Heart right ventricle (tissue), 16 donors: Measurements from ENCODE around the gene GPATCH3. TPM values are rescaled to one million over a fixed set of nuclear protein-coding genes. Genes with fewer than 3 reads are reported as not detected.

Experiments used
- ATAC-seq, 8 donors: fragments of 200-7000 bp; cut with Tn5 transposase; one replicate each; pipeline ENCODE4 v1.9.1; 2020; ENCODE audit warnings: mild to moderate bottlenecking in 8 of 8, moderate library complexity in 8 of 8, moderate number of reproducible peaks in 1 of 8
- DNase-seq, 2 donors: peaks; one replicate each; pipeline ENCODE4 v3.0.0-alpha.2; 2020
- H3K27ac ChIP-seq, 10 donors: fragments of 200-600 bp; sonication (generic) in 2 of 10; one replicate each; pipeline versions ENCODE4 v1.5.0 to v1.8.0; 2020 to 2022; ENCODE audit warnings: mild to moderate bottlenecking in 3 of 10
- H3K27me3 ChIP-seq, 7 donors: fragments of 200-600 bp; one replicate each; pipeline ENCODE4 v1.8.0; 2021 to 2022; ENCODE audit warnings: mild to moderate bottlenecking in 2 of 7
- H3K36me3 ChIP-seq, 9 donors: fragments of 200-600 bp; sonication (generic) in 1 of 9; one replicate each; pipeline versions ENCODE4 v1.5.0 to v1.8.0; 2020 to 2022; ENCODE audit warnings: mild to moderate bottlenecking in 2 of 9
- H3K4me1 ChIP-seq, 9 donors: fragments of 200-600 bp; sonication (generic) in 1 of 9; one replicate each; pipeline versions ENCODE4 v1.5.0 to v1.8.0; 2020 to 2022; ENCODE audit warnings: mild to moderate bottlenecking in 4 of 9
- H3K4me3 ChIP-seq, 10 donors: fragments of 200-600 bp; sonication (generic) in 2 of 10; one replicate each; pipeline versions ENCODE4 v1.5.0 to v1.8.0; 2020 to 2022; ENCODE audit warnings: mild to moderate bottlenecking in 7 of 10, moderate library complexity in 2 of 10
- H3K9me3 ChIP-seq, 11 donors: fragments of 200-600 bp in 10 of 11; sonication (generic) in 2 of 11; one replicate each; pipeline versions ENCODE4 v1.5.0 to v1.8.0; 2013 to 2022; ENCODE audit warnings: mild to moderate bottlenecking in 2 of 11, control low read depth in 1 of 11, moderate library complexity in 1 of 11
- WGBS, 2 donors: extraction: QIAGEN DNeasy Blood & Tissue Kit; methylation state at CpG; one replicate each; pipeline ENCODE4 v1.1.7; 2013; ENCODE audit warnings: inconsistent platforms in 1 of 2; 5-methylcytosine and 5-hydroxymethylcytosine counted together
- intact Hi-C, 10 donors: fragments of 100-400 bp; cut with DNase I; formaldehyde crosslinking; loops; one replicate each; pipeline versions ENCODE4 v1.11.1 to v1.14.2; 2022
- polyA plus RNA-seq, 2 donors: library from polyadenylated mRNA; stranded (reverse); fragments of 200-250 nt; gene quantifications; one replicate each; pipeline ENCODE4 v1.2.3, GENCODE V29; 2013
- total RNA-seq, 10 donors: library from RNA; stranded (reverse); fragmentation: NEBNext Ultra II Directional in 3 of 10; extraction: Animal tissue kit (Norgen Biotek cat#: 25700) in 3 of 10; gene quantifications; one replicate each; pipeline versions ENCODE4 v1.2.1 to v1.2.4, GENCODE V29; 2021 to 2023
- TF ChIP-seq, protein P1 (sequence below), 9 donors: fragments of 200-600 bp; sonication (generic) in 2 of 9; IDR thresholded peaks; one replicate each; pipeline versions ENCODE4 v1.5.0 to v1.8.0; 2021 to 2022; ENCODE audit warnings: antibody characterized with exemption in 9 of 9, mild to moderate bottlenecking in 5 of 9, moderate library complexity in 1 of 9
- donor health status: Arrhythmogenic right ventricular cardiomyopathy.
- donor health status: ischemic (EF 13 %, LVEDD 7.1; RV severe dilation, severe dysfunction).
- donor health status: healthy with polysubstance abuse.
- donor health status: DM: no; HTN: yes; CAD: no.
- donor health status: DM: no; HTN: no; CAD: no.
- donor health status: ischemic (EF 25% LVEDD 6.9; RV normal size, moderate dysfunction).
- donor health status: ischemic (EF 25% LVEDD 5.7; RV mildly dilated, moderate dysfunction).
- donor health status: healthy.
- donor health status: DM: yes; HTN: yes; CAD: no.
- donor health status: Ischemic cardiomyopathy.
- donor health status: ischemic (EF 35%, LVEDD 5.7; RV mildly dilated, moderate dysfunction).
- donor health status: nonischemic (EF 11% LVEDD 7.7; RV severe dilation, severe dysfunction).
- donor health status: DM: yes; HTN: yes; CAD: no.
- donor health status: PGD.
- donor health status: ischemic (EF 29% LVEDD 5.4; RV normal size, mild dysfunction).
- donor health status: nonischemic (EF 23%, LVEDD 6.1; RV moderate dilation, normal function).

Gene GPATCH3
- total and polyA plus RNA-seq, 12 donors = 6.5 to 19.5 (median 8.6) TPM

DNA sequence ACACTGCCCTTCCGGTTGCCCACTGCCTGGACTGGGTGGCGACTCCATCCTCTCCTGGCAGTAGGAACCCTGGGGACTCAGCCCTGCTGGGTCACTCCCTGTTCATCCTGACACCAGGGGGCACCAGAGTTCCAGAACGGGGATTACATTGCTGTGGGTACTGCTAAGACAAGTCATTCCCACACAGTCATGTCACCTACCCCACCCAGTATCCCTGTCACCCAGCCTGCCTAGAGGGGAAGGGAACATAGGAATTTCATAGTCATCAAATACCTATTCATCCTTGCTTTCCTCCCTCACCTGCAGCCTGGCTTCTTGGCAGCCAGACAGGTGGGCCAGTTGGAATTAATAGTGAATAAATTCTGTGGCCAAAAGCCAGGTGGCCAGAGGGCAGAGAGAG, 47.1 kb downstream of the GPATCH3 start:
- WGBS, 2 donors = 19% methylated on average over 3 of the region's 3 CpGs
- Histone ChIP-seq H3K27me3 (no peaks in the 10 kb centered on the region), H3K9me3 (no peaks in the 10 kb centered on the region), H3K36me3 (peaks cover 0 to 98% (median 45%) of the 10 kb centered on the region in 9 donors), H3K27ac (no peak overlapping the region), H3K4me1 (peaks cover 0 to 5% (median 0%) of the 10 kb centered on the region in 9 donors), H3K4me3 (no peak overlapping the region)
- peak; percentile 80 to 84 for DNase-seq
- ATAC-seq = peak; percentile 82 to 91 (median 86)
- TF ChIP-seq, protein P1, sequence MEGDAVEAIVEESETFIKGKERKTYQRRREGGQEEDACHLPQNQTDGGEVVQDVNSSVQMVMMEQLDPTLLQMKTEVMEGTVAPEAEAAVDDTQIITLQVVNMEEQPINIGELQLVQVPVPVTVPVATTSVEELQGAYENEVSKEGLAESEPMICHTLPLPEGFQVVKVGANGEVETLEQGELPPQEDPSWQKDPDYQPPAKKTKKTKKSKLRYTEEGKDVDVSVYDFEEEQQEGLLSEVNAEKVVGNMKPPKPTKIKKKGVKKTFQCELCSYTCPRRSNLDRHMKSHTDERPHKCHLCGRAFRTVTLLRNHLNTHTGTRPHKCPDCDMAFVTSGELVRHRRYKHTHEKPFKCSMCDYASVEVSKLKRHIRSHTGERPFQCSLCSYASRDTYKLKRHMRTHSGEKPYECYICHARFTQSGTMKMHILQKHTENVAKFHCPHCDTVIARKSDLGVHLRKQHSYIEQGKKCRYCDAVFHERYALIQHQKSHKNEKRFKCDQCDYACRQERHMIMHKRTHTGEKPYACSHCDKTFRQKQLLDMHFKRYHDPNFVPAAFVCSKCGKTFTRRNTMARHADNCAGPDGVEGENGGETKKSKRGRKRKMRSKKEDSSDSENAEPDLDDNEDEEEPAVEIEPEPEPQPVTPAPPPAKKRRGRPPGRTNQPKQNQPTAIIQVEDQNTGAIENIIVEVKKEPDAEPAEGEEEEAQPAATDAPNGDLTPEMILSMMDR (IDR thresholded peaks at IDR 0.05) = peak; percentile 54 to 88 (median 84)
- intact Hi-C loops = loop anchor here in 6 of 10 donors (1.0 to 2.0 kb wide), 3 partner anchors 24 to 26 kb away; no protein-coding TSS in a partner anchor

DNA sequence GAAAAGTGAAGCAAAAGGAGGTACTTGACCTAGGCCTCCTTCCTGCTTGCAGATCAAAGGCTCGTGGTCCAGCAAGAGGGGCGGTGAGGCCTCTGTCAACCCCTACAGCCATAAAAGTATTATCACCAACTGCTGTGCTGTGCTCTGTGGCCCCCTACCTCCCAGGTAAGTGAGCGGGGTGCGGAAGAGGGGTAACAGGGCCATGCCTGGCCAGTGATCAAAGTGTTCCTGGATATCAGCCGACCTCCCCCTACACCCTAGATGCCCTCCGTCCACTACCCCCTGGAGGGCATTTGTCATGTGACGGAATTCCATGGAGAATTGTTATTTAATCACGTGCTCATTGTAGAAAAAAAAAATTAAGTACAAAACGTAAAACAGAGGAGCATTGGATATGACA, 47.6 kb downstream of the GPATCH3 start:
- intact Hi-C loops = loop anchor here in 6 of 10 donors (1.0 to 2.0 kb wide), 3 partner anchors 24 to 26 kb away; no protein-coding TSS in a partner anchor
- 76 to 77% methylated on average over 9 of the region's 9 CpGs for WGBS, 2 donors
- H3K4me1 ChIP-seq = peaks cover 0 to 5% (median 0%) of the 10 kb centered on the region in 9 donors
- H3K9me3 ChIP-seq = no peaks in the 10 kb centered on the region
- ATAC-seq = no peak
- peaks cover 0 to 98% (median 45%) of the 10 kb centered on the region in 9 donors for H3K36me3 ChIP-seq
- no peak for DNase-seq
- TF ChIP-seq, protein P1 (IDR thresholded peaks at IDR 0.05) = no peak
- H3K4me3 ChIP-seq = no peak overlapping the region
- no peaks in the 10 kb centered on the region for H3K27me3 ChIP-seq
- H3K27ac ChIP-seq = no peak overlapping the region

DNA sequence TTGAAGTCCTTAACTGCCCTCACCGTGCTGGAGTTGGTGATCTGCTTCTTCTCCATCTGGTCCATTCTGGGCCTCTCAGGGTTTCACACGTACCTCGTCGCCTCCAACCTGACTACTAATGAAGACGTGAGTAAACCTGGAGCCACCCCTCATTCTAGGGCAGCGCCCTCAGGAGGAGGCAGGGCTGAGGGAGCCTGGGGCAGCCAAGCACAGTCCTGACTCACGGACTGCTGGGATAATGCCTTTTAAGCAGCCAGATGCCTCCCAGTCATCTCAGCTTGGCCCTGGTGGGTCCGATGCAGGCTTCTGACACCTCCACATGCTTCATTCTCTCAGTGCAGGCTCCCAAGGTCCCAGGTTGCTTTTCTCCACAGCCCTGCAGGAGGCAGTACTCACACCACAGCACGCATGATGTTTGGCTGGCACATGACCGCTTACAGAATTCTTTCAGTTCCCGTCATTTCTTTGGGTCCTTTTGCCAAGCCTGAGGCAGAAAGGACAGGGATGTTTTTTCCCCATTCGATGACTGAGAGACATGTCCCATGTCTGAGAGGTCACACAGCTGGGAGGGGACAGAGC, 49.1 kb downstream of the GPATCH3 start:
- H3K4me1 ChIP-seq = peaks cover 0 to 5% (median 0%) of the 10 kb centered on the region in 9 donors
- no peaks in the 10 kb centered on the region for H3K9me3 ChIP-seq
- 89 to 91% methylated on average over 12 of the region's 12 CpGs for WGBS, 2 donors
- no peaks in the 10 kb centered on the region for H3K27me3 ChIP-seq
- peaks cover 0 to 99% (median 52%) of the 10 kb centered on the region in 9 donors for H3K36me3 ChIP-seq
- intact Hi-C loops = no loop called here
- DNase-seq = no peak
- TF ChIP-seq, protein P1 (IDR thresholded peaks at IDR 0.05) = no peak
- no peak for ATAC-seq
- no peak overlapping the region for H3K27ac ChIP-seq
- no peak overlapping the region for H3K4me3 ChIP-seq

DNA sequence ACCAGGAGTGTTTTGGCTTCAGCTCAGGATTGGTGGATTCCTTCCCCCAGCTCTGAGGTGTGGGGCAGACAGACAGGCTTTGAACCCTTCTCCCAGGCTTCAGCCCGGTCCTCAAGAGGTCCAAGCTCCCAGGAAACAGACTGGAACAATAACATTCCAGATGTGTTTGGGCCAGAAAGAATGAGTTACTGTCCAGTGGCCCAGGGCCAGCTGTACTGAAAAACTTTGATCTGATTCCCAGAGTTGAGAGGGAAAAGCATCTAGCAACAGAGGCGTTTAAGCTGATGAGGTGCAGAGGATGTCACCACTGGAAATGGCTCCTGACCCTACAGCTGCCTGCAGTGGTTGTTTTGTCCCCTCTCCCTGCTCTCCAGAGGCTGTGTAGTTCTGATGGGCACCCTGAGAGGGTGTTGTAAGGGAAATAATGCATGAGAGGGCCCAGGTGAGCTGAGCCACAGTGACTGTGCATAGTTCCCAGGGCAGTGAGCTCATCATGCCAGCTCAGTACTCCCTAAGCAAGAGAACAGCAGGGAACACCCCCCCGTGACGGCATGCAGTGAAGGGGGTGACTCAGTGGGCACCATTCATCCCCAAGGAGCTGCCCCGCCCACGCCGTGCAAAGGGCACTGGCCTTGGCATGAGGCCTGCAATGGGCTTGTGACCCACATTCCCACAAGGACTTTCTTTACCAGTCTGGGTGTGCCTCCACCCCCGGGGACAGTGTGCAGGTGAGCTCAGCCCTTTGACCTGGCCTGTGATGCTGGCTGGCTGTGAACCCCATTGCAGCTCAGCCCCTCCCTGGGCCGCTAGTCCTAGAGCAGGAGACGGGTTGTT, 51.1 kb downstream of the GPATCH3 start:
- H3K27me3 ChIP-seq = no peaks in the 10 kb centered on the region
- intact Hi-C loops = loop anchor here in 1 of 10 donors (5.0 kb wide), 1 partner anchor 33 kb away; no protein-coding TSS in a partner anchor
- H3K4me1 ChIP-seq = peaks cover 0 to 5% (median 0%) of the 10 kb centered on the region in 9 donors
- no peak overlapping the region for H3K4me3 ChIP-seq
- H3K9me3 ChIP-seq = no peaks in the 10 kb centered on the region
- 78 to 82% methylated on average over 10 of the region's 10 CpGs for WGBS, 2 donors
- H3K36me3 ChIP-seq = peaks cover 0 to 92% (median 52%) of the 10 kb centered on the region in 9 donors
- TF ChIP-seq, protein P1 (IDR thresholded peaks at IDR 0.05) = no peak
- DNase-seq (no peak), ATAC-seq (peak in 2 of 8 donors; percentile 6 to 12)
- H3K27ac ChIP-seq = no peak overlapping the region
